Nephron progenitor cell (in vitro differentiated cells): ENCODE measurements around the gene CCDC9B.
A peak's percentile ranks its signal among the peaks of the same experiment; 100 is the strongest.

Experiments
- DNase-seq: peaks from one replicate; pipeline ENCODE4 v3.0.0; 2021
- H3K27ac Mint-ChIP-seq: 2 replicates; pipeline ENCODE4 v1.8.0; 2021; ENCODE audit warnings: mild to moderate bottlenecking, moderate library complexity, mixed read lengths
- H3K27me3 Mint-ChIP-seq: 2 replicates; pipeline ENCODE4 v1.8.0; 2021; ENCODE audit warnings: mild to moderate bottlenecking, low read depth, mixed read lengths; ENCODE audit not compliant: poor library complexity
- H3K36me3 Mint-ChIP-seq: 2 replicates; pipeline ENCODE4 v1.8.0; 2021; ENCODE audit warnings: low read depth, mixed read lengths
- H3K4me1 Mint-ChIP-seq: 2 replicates; pipeline ENCODE4 v1.8.0; 2021; ENCODE audit warnings: mixed read lengths
- H3K4me3 Mint-ChIP-seq: 2 replicates; pipeline ENCODE4 v1.8.0; 2021; ENCODE audit warnings: mild to moderate bottlenecking, moderate library complexity, mixed read lengths
- H3K9me3 Mint-ChIP-seq: 2 replicates; pipeline ENCODE4 v1.8.0; 2021; ENCODE audit warnings: mild to moderate bottlenecking, moderate library complexity, mixed read lengths
- TF ChIP-seq, protein P1 (sequence below): fragments of 200-600 bp; sonication (generic); IDR thresholded peaks from 2 replicates; pipeline ENCODE4 v1.5.0; 2021; ENCODE audit warnings: antibody characterized with exemption

CCDC9B gene

DNA sequence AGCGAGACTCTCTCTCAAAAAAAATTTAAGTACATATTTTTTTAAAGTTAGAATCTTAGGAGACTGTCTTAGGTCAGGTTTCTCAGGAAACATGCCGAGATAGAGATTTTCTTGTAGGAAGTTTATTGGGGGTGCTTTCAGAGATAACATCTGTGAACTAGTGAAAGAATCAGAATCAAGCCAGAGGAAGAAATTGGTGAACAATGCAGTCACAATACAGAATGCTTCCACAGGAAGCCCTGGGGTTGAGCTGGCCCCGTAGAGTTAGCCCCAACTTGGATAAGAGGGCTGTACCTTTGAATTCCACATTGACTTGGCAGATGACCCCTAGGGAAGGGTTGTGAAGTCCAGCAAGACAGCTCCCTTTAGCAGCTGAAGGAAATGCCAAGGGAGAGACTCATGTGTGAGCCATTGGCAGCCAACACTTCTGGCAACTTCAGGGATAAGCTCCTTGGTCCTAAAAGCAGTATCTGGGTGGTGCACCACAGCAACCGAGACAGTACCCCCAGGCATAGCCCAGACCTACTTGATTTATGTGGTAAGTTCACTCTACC is 25.9 kb downstream of the CCDC9B start:
- no peak overlapping the region for H3K4me3 Mint-ChIP-seq
- H3K27me3 Mint-ChIP-seq = peaks cover 84% of the 10 kb centered on the region
- no peaks in the 10 kb centered on the region for H3K9me3 Mint-ChIP-seq
- no peak overlapping the region for H3K27ac Mint-ChIP-seq
- TF ChIP-seq, protein P1, sequence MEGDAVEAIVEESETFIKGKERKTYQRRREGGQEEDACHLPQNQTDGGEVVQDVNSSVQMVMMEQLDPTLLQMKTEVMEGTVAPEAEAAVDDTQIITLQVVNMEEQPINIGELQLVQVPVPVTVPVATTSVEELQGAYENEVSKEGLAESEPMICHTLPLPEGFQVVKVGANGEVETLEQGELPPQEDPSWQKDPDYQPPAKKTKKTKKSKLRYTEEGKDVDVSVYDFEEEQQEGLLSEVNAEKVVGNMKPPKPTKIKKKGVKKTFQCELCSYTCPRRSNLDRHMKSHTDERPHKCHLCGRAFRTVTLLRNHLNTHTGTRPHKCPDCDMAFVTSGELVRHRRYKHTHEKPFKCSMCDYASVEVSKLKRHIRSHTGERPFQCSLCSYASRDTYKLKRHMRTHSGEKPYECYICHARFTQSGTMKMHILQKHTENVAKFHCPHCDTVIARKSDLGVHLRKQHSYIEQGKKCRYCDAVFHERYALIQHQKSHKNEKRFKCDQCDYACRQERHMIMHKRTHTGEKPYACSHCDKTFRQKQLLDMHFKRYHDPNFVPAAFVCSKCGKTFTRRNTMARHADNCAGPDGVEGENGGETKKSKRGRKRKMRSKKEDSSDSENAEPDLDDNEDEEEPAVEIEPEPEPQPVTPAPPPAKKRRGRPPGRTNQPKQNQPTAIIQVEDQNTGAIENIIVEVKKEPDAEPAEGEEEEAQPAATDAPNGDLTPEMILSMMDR = no peak
- peaks cover 2% of the 10 kb centered on the region for H3K4me1 Mint-ChIP-seq
- no peak for DNase-seq
- H3K36me3 Mint-ChIP-seq = no peaks in the 10 kb centered on the region

DNA sequence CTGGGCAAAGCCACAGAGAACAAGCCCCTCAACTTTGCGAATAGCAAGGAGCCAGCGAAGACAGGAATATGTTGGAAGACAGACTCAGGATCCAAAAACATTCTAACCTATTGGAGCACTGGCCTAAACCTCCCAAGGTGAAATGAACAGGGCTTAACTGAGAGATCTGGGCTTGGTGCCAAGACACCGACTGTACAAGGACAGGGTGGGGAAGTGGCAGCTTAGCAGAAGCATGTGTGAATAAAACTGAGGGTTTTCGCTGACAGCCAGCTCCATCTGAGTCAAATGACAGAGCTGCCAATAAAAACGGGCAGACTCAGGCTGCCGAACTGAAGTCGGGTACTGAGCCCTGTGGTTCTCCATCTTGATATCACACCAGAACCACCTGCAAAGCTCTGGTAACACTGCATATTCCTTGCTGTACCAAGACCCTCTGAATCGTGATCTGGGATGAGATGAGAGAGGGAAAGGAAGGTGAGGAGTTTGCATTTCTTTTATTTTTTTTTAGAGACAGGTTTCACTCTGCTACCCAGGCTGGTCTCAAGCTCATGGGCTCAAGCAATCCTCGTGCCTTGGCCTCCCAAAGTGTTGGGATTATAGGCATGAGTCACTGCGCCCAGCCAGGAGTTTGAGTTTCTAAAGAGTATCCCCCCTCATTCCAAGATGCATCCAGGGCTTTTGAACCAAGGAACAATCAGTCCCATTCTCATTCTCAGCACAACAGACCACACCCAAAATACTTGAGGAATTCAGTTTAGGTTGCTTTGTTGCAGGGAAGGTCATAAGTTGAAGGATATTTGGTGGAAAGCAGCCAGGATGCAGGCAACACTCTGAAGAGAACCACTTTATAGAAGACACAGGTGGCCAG is 27.0 kb downstream of the CCDC9B start:
- Mint-ChIP-seq H3K36me3 (no peaks in the 10 kb centered on the region), H3K27me3 (peaks cover 86% of the 10 kb centered on the region), H3K27ac (no peak overlapping the region), H3K4me3 (no peak overlapping the region), H3K9me3 (no peaks in the 10 kb centered on the region), H3K4me1 (peaks cover 13% of the 10 kb centered on the region)
- TF ChIP-seq, protein P1 = no peak
- DNase-seq = no peak

DNA sequence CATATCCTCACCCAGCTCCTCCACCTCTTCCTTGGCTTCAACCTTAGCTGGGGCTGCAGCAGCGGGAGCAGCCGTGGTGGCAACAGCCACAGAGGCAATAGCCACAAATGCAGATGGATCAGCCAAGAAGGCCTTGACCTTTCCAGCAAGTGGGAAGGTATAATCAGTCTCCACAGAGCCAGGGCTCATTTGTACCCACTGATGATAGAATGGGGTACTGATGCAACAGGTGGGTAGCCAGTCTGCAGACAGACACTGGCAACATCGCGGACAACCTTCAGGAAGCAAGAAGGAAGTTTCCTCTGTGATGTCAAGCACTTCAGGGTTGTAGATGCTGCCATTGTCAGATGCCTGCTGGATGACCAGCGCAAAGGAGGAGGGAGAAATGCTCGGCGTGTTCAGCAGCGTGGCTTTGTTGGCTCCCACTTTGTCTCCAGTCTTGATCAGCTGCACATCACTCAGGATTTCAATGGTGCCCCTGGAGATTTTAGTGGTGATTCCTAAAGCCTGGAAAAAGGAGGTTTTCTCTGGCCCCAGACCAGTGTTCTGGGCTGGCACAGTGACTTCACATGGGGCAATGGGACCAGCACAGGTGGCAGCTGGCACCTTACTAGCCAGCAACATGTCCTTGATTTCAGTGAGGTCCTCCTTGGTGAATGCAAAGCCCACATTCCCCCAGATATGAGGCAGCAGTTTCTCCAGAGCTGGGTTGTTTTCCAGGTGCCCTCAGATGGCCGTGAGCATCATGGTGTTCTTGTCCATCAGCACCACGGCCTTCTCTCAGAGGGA is 28.2 kb downstream of the CCDC9B start:
- H3K36me3 Mint-ChIP-seq = no peaks in the 10 kb centered on the region
- no peaks in the 10 kb centered on the region for H3K9me3 Mint-ChIP-seq
- peaks cover 82% of the 10 kb centered on the region for H3K27me3 Mint-ChIP-seq
- TF ChIP-seq, protein P1 = no peak
- no peak overlapping the region for H3K27ac Mint-ChIP-seq
- DNase-seq = no peak
- peaks cover 25% of the 10 kb centered on the region for H3K4me1 Mint-ChIP-seq
- no peak overlapping the region for H3K4me3 Mint-ChIP-seq

DNA sequence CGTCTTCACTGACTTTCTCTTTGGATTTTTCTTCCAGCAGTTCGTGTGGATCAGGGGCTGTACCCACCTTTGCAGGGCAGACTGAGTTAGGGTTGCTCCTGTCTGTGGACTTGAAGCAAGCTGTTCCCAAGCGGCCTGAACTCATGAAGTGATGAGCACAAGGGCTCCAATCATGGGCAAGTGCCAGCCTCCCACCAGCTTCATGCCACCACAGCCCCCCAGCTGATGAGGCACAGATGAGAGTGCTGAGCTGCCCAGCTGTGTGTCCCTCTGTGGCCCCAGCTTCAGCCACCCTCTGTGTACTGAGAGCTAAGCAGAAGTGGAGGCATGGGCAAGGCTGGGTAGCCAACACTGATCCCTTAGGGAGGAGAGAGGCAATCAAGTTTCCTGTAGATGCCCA is 29.7 kb downstream of the CCDC9B start:
- Mint-ChIP-seq H3K9me3 (no peaks in the 10 kb centered on the region), H3K27me3 (peaks cover 72% of the 10 kb centered on the region), H3K4me3 (no peak overlapping the region), H3K27ac (no peak overlapping the region), H3K36me3 (no peaks in the 10 kb centered on the region), H3K4me1 (peaks cover 39% of the 10 kb centered on the region)
- TF ChIP-seq, protein P1 = no peak
- no peak for DNase-seq

DNA sequence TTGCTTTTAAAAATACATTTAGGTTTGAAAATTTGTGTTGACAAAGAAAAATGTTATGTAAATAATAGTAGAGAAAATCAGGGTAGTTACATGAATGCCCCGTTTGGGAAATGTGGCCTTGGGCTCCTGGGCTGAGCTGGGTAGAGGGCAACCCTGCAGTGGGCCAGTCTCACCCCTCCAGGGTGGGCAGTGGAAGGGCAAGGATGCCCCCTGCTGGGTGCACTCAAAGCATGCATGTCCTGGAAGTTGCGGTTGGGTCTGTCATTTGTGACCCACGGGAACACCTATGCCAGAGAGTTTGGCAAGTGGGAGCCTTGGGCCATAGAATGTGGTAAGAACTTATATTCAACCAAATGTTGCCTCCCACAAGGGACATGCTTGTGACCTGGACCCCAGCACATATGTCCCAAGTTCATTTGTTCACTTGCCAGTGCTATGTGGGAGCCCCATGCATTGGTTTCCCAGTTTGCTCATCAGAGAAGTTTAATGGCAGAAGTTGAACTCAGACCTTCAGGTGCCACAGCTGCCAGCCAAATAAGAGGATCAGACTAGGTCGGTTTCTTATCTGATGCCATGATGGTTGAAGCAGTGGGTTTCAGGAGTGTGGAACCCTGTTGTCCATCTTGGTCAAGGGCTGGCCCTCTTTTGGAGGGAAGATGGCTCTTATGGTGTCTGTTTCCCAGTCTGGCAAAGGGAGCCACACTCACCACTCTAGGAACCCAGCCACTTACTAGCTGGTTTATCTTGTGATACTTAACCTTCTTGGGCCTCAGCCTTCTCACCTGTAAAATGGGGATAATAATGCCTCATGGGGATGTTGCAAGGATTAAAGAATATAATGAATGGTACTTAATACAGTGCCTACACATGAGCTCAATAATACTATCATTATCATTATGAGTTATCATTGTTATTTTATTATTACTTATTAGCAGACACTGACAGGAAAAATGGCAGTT is 30.5 kb downstream of the CCDC9B start:
- Mint-ChIP-seq H3K9me3 (no peaks in the 10 kb centered on the region), H3K4me1 (peaks cover 39% of the 10 kb centered on the region), H3K36me3 (no peaks in the 10 kb centered on the region), H3K4me3 (no peak overlapping the region), H3K27me3 (peaks cover 71% of the 10 kb centered on the region), H3K27ac (no peak overlapping the region)
- peak; percentile 73 for DNase-seq
- TF ChIP-seq, protein P1 = peak; percentile 76
